ENCODE measurements around the gene NFKBIA.

- TF ChIP-seq CTCF (conservative IDR thresholded peaks at IDR 0.05) (no peak), ZFX (IDR thresholded peaks at IDR 0.05) (no peak)
These were observed 13.5 kb upstream of the NFKBIA start for GRCh38 chr14:35418093-35418492.

All from C4-2B (cell line).